TTC549 (cell line): ENCODE results near the gene KIF15.
"Not testable (repeated sequence)": the region's sequence is repeated elsewhere in the genome, so short reads cannot be mapped to it uniquely, and the experiment has no call there.

Source experiments
- FAIRE-seq: peaks from 2 replicates; lab custom pipeline; 2012; peaks lifted over from hg19 to GRCh38; lab: Jason Lieb, UNC

Gene KIF15

GRCh38 chr3:44827196-44827595, 65.6 kb downstream of the KIF15 start:
- no peak for FAIRE-seq

GRCh38 chr3:44831232-44831631, 69.6 kb downstream of the KIF15 start:
- FAIRE-seq = no peak

DNA sequence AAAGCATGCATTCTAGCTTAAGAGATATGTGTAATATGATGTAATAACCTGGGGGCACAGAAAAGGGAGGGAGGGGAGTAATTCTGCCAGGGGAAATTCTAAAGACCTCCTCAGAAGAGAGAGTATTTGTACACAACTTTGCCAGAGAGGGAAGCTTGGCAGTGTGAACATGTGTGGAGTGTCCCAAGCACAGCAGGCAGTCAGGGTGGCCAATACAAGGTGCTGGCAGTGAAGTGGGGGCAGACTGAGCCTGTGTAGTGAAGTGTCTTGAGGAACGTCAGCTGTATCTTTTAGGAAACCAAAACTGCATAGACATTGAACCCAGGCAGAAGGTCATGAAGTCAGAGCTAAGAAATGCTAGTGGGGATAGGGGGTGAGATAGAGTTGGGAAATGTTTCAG, 70.4 kb downstream of the KIF15 start:
- FAIRE-seq = no peak

DNA sequence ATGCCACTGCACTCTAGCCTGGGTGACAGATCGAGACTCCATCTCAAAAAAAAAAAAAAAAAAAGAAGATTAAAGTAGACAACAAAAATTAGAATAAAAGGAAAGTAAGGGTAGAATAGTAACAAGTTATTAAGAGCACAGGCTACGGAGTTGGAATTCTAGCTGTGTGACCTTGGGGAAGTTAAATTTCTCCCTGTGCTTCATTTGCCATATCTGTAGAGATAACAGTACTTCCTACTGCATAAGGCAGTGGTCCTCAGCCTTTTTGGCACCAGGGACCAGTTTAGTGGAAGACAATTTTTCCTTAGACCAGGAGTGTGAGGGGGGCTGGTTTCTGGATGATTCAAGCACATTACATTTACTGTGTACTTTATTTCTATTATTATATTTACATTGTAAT, 71.4 kb downstream of the KIF15 start:
- no peak for FAIRE-seq

GRCh38 chr3:44833394-44833793, 71.8 kb downstream of the KIF15 start:
- no peak for FAIRE-seq

GRCh38 chr3:44835684-44836083, 74.1 kb downstream of the KIF15 start:
- no peak for FAIRE-seq

DNA sequence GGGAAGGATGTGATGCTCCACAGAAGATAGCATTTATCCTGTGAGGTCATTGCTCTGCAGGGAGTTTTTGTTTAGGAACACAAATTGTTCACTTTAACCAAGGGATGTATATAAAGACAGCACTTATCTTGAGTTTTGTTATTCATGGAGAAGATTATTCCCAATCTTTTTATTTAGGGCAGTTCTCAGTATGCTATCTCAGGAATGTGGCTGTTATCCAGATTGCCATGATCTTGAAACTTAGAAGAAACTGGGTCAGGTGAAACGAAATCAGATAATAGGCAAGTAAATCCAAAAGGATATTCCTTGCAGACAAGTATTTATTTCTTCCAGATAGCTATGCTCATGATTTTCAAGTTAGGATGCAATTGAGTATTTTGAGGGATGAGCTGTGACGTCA, 80.8 kb downstream of the KIF15 start:
- FAIRE-seq = no peak

- FAIRE-seq = no peak
Observed at GRCh38 chr3:44845528-44846520, 84.2 kb downstream of the KIF15 start.

DNA sequence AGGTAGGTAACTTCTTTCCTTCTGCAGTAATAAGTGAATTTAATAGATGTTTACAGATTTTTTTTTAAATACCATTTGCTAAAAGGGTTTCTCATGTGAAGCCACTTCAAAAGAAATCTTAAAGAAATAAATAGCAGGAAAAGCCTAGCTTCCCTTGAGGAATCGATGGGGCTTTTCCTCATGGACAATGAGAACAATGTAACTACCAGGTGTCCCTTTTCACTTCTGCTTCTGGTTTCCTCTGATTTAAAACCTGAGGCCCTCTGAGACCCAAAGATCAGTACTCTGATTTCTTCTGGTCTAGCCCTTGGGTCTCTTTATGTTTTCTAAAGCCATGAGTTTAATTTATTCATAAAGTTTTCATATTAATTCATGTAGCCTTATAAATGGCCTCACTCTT, 87.0 kb downstream of the KIF15 start:
- no peak for FAIRE-seq

- not testable (repeated sequence) for FAIRE-seq
Observed at GRCh38 chr3:44856663-44857062, 95.1 kb downstream of the KIF15 start.

DNA sequence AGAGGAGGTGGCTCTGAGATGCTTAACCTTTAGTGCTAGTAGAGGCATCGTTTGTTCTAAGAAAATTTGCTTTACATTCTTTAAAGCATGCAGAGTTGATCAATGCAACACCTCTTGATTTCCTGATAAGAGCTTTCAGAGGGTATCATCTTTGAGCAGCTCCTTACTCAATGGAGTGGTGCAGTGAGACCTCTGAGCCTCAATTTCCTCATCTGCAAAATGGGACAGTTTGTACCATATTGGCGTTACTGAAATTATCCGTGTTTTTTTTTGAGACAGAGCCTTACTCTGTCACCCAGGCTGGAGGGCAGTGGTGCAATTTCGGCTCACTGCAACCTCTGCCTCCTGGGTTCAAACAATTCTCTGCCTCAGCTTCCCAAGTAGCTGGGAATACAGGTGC, 98.5 kb downstream of the KIF15 start:
- no peak for FAIRE-seq

GRCh38 chr3:44861412-44862225, 100.0 kb downstream of the KIF15 start, which contains the start of gene TMEM42:
Gene TMEM42 (plus strand): TSS chr3:44861912. CDS start chr3:44861925, 13 bp downstream.
- no peak for FAIRE-seq

GRCh38 chr3:44862226-44862637, 100.6 kb downstream of the KIF15 start:
- FAIRE-seq = no peak

DNA sequence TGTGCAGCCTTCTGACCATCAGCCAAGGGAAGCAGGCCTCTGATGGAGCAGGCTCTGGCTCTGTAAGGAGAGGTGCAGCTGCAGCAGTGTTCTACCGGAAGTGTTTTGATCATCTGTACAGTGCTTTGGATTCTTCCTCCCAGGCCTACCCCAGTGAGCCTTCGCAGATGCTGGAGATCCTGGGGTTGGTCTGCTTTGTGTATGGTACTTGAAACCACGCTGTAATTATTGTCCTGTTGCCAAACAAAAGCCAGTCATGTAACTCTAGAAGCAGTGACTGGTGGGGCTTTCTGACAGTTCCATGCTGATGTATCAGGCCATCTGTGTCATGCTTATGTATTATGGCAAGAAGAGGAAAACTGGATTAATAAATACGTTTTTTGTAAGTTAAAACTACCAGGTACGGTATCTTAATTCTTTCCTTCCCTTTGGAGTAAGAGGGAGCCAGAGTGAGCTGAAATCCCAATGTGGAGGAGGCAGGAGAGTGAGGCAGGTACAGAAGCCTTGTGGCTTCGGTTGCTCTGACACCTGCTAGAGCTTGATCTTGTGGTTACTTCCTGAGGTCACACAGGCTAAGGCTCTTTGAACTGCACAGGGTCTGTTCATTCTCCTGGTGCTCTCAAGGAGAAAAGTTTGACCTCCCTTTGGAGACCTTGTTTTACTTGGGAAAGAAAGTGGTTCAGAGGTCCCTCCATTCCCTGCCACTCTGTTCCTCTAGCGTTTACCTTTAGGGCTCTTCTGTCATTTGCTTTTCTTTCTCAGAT, 103.9 kb downstream of the KIF15 start:
- FAIRE-seq = no peak

DNA sequence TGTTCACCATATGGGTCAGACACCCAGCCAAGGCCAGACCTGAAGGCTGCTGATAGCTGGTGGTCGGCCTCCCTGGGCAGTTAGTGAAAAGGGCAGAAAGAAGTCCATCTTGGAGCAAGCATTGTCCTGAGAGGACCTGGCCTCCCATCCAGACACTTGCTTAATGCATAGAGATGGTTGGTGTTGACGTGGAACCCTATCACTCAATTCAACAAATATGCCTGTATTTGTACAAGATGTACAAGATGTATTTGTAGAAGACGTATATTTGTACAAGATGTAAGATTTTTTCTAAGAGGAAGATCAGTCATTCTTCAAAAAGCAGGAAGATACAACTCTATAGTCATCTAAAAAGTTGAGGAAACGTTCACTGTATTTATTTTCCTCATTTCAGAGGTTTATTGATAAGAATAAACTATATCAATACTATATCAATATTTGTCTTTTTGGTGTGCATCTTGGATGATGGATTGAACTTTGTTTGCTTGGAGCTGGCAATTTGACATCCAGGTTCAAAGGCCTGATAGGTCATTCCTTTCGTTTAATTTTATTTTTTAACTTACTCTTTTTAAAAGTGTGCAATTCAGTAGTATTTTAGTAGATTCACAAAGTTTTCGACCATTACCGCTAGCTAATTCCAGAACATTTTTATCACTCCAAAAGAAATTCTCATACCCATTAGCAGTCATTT, 106.0 kb downstream of the KIF15 start:
- no peak for FAIRE-seq

DNA sequence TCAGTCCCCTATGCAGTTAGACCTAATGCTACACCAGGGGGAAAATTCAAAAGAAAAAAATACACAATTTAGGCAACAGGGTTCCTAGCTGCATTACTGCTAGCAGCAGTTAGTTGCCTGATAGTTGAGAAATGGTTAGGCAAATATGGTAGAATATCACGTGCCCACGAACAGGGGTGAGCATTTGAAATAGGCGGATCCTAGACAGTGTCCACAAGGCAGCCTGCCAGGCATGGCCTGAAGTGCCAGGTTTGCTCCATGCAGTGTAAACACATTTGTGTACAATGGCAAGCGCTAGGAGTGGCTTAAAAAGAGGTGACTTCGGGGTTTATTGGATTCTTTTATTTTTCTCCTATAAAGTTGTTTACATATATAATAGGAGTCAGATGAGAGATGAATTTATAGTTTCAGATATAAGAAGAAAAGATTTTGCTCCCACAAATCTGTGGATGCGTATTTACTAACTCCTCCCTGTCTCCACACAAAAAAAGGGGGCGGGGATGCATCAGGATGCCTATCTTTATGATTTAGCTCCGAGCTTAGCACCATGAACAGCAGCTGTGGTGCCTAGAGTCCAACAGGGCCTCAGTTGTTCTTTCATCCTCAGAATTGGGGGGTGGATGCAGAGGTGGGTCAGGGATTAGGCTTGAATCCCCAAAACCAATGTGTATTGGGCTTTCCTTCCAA, 108.9 kb downstream of the KIF15 start:
- FAIRE-seq = no peak

DNA sequence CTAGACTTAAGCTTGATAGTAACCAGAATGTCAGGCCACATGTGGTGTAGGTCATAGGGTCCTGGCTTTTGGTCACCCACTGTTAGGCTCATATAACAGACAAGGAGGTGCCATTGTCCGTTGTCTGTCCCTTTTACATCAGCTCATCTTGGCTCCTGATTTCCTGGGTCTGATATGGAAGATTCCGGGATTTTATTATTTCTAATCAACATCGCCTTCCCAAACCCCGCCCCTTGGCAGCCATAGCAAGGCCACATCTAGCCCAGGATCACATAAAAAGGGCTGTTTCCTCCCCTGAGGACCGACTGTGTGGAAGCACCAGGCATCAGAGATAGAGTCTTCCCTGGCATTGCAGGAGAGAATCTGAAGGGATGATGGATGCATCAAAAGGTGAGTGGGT, 112.7 kb downstream of the KIF15 start, which contains the start of gene TGM4:
Gene TGM4, plus strand, starts transcription at position 301 of the 400 bp plus-strand sequence. Its CDS starts 71 bp downstream, at position 372.
- no peak for FAIRE-seq

DNA sequence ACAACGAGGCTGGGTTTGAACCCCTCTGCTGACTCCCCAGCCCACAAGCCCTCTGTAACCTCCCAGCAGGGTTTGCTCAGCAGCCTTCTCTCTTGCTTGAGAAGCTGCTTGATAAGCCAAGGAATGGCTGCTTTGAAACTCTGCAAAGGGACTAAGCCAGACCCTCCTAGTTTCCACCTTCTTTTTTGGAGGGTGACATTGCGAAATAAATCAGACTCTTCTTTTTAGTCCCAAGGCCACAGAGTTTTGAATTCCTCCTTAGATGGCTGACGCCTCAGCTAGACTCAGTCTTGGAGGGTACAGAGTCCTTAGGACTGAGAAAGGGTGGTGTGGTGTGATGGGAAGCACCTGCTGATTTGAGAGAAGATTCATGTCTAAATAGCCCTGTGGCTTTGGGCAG, 114.0 kb downstream of the KIF15 start:
- no peak for FAIRE-seq

DNA sequence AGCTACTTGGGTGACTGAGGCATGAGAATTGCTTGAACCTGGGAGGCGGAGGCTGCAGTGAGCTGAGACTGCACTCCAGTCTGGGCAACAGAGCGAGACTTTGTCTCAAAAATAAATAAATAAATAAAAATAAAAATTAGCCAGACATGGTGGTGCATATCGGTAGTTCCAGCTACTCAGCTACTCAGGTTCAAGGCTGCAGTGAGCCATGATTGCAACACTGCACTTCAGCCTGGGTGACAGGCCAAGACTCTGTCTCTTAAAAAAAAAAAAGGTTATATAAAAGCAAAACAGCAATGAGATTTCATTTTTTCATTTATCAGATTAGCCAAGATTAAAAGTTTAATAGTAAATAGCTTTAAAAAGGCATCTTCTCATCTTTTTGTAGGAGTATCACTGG, 115.7 kb downstream of the KIF15 start:
- FAIRE-seq = no peak

DNA sequence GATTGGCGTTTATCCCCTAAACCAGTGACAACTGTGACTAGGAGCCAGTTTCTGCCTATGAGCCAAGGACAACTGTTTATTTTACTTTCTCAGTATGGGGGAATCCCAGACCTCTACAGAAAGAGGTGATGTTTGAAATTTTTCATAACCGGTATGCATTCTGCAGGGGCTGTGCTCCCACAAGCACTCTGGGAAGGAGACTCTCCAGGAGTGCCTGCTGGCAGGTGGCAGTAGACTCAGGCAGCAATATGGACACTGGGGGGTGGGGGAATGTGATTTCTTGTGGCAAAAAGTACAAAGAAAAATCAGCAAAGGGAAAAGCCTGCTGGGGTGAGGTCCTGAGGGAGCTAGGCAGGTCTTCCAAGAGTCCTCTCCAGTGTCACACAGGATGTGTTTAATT, 118.7 kb downstream of the KIF15 start:
- no peak for FAIRE-seq
